Measurements from ENCODE around the gene FAM193B. TPM values are rescaled to one million over a fixed set of nuclear protein-coding genes. Genes with fewer than 3 reads are reported as not detected.

Gene FAM193B
- total and polyA plus RNA-seq, 2 donors (not counting 1 experiment from before 2014, with no cell fraction given) = 227 to 301 TPM

DNA sequence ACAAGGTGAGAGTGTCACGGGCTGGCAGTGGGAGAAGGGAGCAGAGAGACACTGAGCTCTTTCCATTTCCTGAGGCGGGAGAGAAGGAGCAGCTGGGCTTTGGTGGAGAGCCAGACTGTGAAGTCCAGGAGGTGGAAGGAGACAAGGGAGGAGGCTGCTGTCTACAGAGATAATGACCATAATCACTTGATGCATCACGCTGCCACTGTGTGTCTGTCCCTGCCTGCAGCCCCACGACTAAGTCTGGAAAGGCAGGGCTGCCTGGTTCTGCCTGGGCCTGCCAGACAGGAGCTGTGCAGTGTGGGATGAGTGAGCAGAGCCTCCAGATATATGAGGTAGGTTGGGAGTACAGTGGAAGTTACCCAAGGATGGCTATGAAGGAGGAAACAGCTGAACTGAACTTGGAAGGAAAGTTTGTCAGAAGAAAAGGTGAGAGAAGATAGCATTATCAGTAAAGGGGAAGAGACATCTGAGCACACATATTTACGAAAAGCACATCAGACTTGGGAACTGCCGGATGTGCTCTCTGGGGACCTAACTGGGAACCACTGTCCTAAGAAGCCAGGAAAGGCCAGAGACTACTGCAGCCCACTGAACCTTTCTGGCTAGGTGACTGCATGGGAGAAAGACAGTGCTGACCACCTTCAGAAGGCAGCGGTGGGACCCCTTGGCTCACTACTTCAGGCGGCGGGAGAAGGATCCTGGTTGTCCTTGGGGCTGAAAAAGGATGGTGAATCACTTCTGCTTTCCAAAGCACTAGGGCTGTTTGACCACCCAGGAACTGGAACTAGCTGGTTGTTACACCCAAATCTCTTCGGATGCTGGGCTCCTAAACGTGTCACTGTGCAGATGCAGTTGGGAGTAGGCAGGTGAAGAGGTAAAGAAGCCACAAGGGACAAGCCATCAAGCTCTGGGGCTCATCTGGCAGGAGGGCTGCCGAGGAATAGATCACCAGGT is 24.8 kb downstream of the FAM193B start:
- ChIA-PET CTCF (no interaction called here), POLR2A (no interaction called here)
- Histone ChIP-seq H3K9me3 (ENCODE audit: control extremely low read depth in 1 of 3, control insufficient read depth in 2 of 3, insufficient read depth in 1 of 3, low read length in 2 of 3) (no peaks in the 10 kb centered on the region), H3K79me2 (ENCODE audit: control insufficient read depth, insufficient read depth, low read length) (peaks cover 11% of the 10 kb centered on the region), H3K27me3 (replicated peaks in 1 of 4; ENCODE audit: control extremely low read depth in 1 of 4, control insufficient read depth in 3 of 4, insufficient read depth in 4 of 4, low read length in 3 of 4) (no peaks in the 10 kb centered on the region), H3K4me3 (ENCODE audit: control extremely low read depth in 1 of 5, extremely low read depth in 1 of 5, insufficient read depth in 1 of 5, low read depth in 2 of 5, low read length in 4 of 5) (no peak overlapping the region), H3K4me1 (ENCODE audit: control insufficient read depth in 2 of 2, insufficient read depth in 2 of 2, low read length in 2 of 2) (no peaks in the 10 kb centered on the region), H4K20me1 (ENCODE audit: control insufficient read depth, insufficient read depth, low read length, poor library complexity, severe bottlenecking) (peaks cover 8% of the 10 kb centered on the region), H3K4me2 (replicated peaks; ENCODE audit: low read depth, low read length, poor library complexity, severe bottlenecking) (no peak overlapping the region), H3K27ac (ENCODE audit: low read length in 2 of 2) (no peak overlapping the region), H3K9ac (ENCODE audit: low read length) (no peak overlapping the region), H3K36me3 (replicated peaks in 1 of 2; ENCODE audit: control extremely low read depth in 1 of 2, control insufficient read depth in 1 of 2, extremely low read depth in 1 of 2, insufficient read depth in 2 of 2, low read length in 1 of 2) (peaks cover 1 to 83% of the 10 kb centered on the region in 2 experiments), H2AFZ (ENCODE audit: insufficient read depth, low read depth, low read length, poor library complexity, severe bottlenecking) (no peak overlapping the region)
- no peaks in the 10 kb centered on the region for H3K4me1 Mint-ChIP-seq
- TF ChIP-seq, protein P1, sequence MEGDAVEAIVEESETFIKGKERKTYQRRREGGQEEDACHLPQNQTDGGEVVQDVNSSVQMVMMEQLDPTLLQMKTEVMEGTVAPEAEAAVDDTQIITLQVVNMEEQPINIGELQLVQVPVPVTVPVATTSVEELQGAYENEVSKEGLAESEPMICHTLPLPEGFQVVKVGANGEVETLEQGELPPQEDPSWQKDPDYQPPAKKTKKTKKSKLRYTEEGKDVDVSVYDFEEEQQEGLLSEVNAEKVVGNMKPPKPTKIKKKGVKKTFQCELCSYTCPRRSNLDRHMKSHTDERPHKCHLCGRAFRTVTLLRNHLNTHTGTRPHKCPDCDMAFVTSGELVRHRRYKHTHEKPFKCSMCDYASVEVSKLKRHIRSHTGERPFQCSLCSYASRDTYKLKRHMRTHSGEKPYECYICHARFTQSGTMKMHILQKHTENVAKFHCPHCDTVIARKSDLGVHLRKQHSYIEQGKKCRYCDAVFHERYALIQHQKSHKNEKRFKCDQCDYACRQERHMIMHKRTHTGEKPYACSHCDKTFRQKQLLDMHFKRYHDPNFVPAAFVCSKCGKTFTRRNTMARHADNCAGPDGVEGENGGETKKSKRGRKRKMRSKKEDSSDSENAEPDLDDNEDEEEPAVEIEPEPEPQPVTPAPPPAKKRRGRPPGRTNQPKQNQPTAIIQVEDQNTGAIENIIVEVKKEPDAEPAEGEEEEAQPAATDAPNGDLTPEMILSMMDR (IDR thresholded peaks at IDR 0.05) = no peak
- TF ChIP-seq EZH2 (IDR thresholded peaks at IDR 0.05; ENCODE audit: borderline replicate concordance, insufficient read depth, low read depth, low read length, poor library complexity, severe bottlenecking) = no peak
- intact Hi-C loops (cut with micrococcal nuclease) = no loop called here
- no peak overlapping the region for H3K27ac Mint-ChIP-seq
- ATAC-seq (ENCODE audit: low read depth) = no peak
- no peak for DNase-seq
- no peak overlapping the region for H3K4me3 Mint-ChIP-seq
- H3K9me3 Mint-ChIP-seq (ENCODE audit: insufficient read depth) = no peaks in the 10 kb centered on the region
- H3K27me3 Mint-ChIP-seq = no peaks in the 10 kb centered on the region
- WGBS (ENCODE audit: insufficient coverage) = 90% methylated on average over 12 of the region's 12 CpGs

- no peak overlapping the region for H3K4me3 Mint-ChIP-seq
- ChIA-PET CTCF (no interaction called here), POLR2A (no interaction called here)
- peaks cover 1 to 87% of the 10 kb centered on the region in 2 experiments for H3K36me3 ChIP-seq (replicated peaks in 1 of 2; ENCODE audit: control extremely low read depth in 1 of 2, control insufficient read depth in 1 of 2, extremely low read depth in 1 of 2, insufficient read depth in 2 of 2, low read length in 1 of 2)
- no peaks in the 10 kb centered on the region for H3K4me1 ChIP-seq (ENCODE audit: control insufficient read depth in 2 of 2, insufficient read depth in 2 of 2, low read length in 2 of 2)
- intact Hi-C loops (cut with micrococcal nuclease) = no loop called here
- H3K27me3 Mint-ChIP-seq = no peaks in the 10 kb centered on the region
- TF ChIP-seq, protein P1 (IDR thresholded peaks at IDR 0.05) = no peak
- TF ChIP-seq EZH2 (IDR thresholded peaks at IDR 0.05; ENCODE audit: borderline replicate concordance, insufficient read depth, low read depth, low read length, poor library complexity, severe bottlenecking) = no peak
- no peaks in the 10 kb centered on the region for H3K27me3 ChIP-seq (replicated peaks in 1 of 4; ENCODE audit: control extremely low read depth in 1 of 4, control insufficient read depth in 3 of 4, insufficient read depth in 4 of 4, low read length in 3 of 4)
- ATAC-seq (ENCODE audit: low read depth) (no peak), DNase-seq (no peak)
- H2AFZ ChIP-seq (ENCODE audit: insufficient read depth, low read depth, low read length, poor library complexity, severe bottlenecking) = no peak overlapping the region
- H3K27ac Mint-ChIP-seq = no peak overlapping the region
- H4K20me1 ChIP-seq (ENCODE audit: control insufficient read depth, insufficient read depth, low read length, poor library complexity, severe bottlenecking) = peaks cover 17% of the 10 kb centered on the region
- H3K4me3 ChIP-seq (ENCODE audit: control extremely low read depth in 1 of 5, extremely low read depth in 1 of 5, insufficient read depth in 1 of 5, low read depth in 2 of 5, low read length in 4 of 5) = no peak overlapping the region
- H3K4me1 Mint-ChIP-seq = no peaks in the 10 kb centered on the region
- no peaks in the 10 kb centered on the region for H3K9me3 ChIP-seq (ENCODE audit: control extremely low read depth in 1 of 3, control insufficient read depth in 2 of 3, insufficient read depth in 1 of 3, low read length in 2 of 3)
- H3K27ac ChIP-seq (ENCODE audit: low read length in 2 of 2) = no peak overlapping the region
- no peaks in the 10 kb centered on the region for H3K9me3 Mint-ChIP-seq (ENCODE audit: insufficient read depth)
- H3K79me2 ChIP-seq (ENCODE audit: control insufficient read depth, insufficient read depth, low read length) = peaks cover 20% of the 10 kb centered on the region
- no peak overlapping the region for H3K9ac ChIP-seq (ENCODE audit: low read length)
- H3K4me2 ChIP-seq (replicated peaks; ENCODE audit: low read depth, low read length, poor library complexity, severe bottlenecking) = no peak overlapping the region
- 96% methylated on average over 9 of the region's 10 CpGs for WGBS (ENCODE audit: insufficient coverage)
Observed at GRCh38 chr5:177528631-177529030, 25.7 kb downstream of the FAM193B start.
